Measurements from ENCODE around the gene SMIM31. TPM values are rescaled to one million over a fixed set of nuclear protein-coding genes. Genes with fewer than 3 reads are reported as not detected.

Gene SMIM31
- total and polyA plus RNA-seq, 2 donors (not counting 1 experiment from before 2014, with no cell fraction given): not detected

DNA sequence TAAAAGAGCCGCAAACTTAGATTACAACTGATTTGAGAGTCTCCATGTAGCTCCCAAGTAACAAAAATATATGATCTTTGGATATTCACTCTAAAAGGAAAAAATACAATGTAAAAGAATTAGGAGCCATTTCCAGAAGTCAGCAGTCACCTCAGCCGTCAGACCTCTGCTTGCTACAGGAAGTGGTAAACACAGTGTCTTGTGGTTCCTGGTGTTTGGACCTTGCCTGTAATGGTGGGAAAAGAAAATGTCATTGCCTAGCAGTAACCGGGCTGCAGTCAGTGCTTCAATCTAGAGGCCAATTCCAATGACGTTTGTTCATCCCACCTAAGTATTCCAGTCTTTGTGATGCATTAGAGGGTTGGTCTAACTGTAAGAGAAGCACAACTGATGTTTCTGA is 28.9 kb upstream of the SMIM31 start:
- no peak for ATAC-seq (ENCODE audit: low read depth)
- H3K36me3 ChIP-seq (replicated peaks in 1 of 2; ENCODE audit: control extremely low read depth in 1 of 2, control insufficient read depth in 1 of 2, extremely low read depth in 1 of 2, insufficient read depth in 2 of 2, low read length in 1 of 2): no peaks in the 10 kb centered on the region
- ChIA-PET POLR2A (no interaction called here), CTCF (no interaction called here)
- TF ChIP-seq, protein P1, sequence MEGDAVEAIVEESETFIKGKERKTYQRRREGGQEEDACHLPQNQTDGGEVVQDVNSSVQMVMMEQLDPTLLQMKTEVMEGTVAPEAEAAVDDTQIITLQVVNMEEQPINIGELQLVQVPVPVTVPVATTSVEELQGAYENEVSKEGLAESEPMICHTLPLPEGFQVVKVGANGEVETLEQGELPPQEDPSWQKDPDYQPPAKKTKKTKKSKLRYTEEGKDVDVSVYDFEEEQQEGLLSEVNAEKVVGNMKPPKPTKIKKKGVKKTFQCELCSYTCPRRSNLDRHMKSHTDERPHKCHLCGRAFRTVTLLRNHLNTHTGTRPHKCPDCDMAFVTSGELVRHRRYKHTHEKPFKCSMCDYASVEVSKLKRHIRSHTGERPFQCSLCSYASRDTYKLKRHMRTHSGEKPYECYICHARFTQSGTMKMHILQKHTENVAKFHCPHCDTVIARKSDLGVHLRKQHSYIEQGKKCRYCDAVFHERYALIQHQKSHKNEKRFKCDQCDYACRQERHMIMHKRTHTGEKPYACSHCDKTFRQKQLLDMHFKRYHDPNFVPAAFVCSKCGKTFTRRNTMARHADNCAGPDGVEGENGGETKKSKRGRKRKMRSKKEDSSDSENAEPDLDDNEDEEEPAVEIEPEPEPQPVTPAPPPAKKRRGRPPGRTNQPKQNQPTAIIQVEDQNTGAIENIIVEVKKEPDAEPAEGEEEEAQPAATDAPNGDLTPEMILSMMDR (IDR thresholded peaks at IDR 0.05): no peak
- no peak for TF ChIP-seq EZH2 (IDR thresholded peaks at IDR 0.05; ENCODE audit: borderline replicate concordance, insufficient read depth, low read depth, low read length, poor library complexity, severe bottlenecking)
- no peak overlapping the region for H3K27ac ChIP-seq (ENCODE audit: low read length in 2 of 2)
- no peak overlapping the region for H3K4me2 ChIP-seq (replicated peaks; ENCODE audit: low read depth, low read length, poor library complexity, severe bottlenecking)
- Mint-ChIP-seq H3K9me3 (ENCODE audit: insufficient read depth) (no peaks in the 10 kb centered on the region), H3K27me3 (peaks cover 4% of the 10 kb centered on the region), H3K27ac (no peak overlapping the region), H3K4me3 (no peak overlapping the region), H3K4me1 (no peaks in the 10 kb centered on the region)
- no peaks in the 10 kb centered on the region for H3K27me3 ChIP-seq (replicated peaks in 1 of 4; ENCODE audit: control extremely low read depth in 1 of 4, control insufficient read depth in 3 of 4, insufficient read depth in 4 of 4, low read length in 3 of 4)
- no peaks in the 10 kb centered on the region for H3K79me2 ChIP-seq (ENCODE audit: control insufficient read depth, insufficient read depth, low read length)
- H3K9me3 ChIP-seq (ENCODE audit: control extremely low read depth in 1 of 3, control insufficient read depth in 2 of 3, insufficient read depth in 1 of 3, low read length in 2 of 3): no peaks in the 10 kb centered on the region
- H3K4me1 ChIP-seq (ENCODE audit: control insufficient read depth in 2 of 2, insufficient read depth in 2 of 2, low read length in 2 of 2): no peaks in the 10 kb centered on the region
- intact Hi-C loops (cut with micrococcal nuclease): no loop called here
- WGBS (ENCODE audit: insufficient coverage): 0% methylated on average over 1 of the region's 4 CpGs
- H2AFZ ChIP-seq (ENCODE audit: insufficient read depth, low read depth, low read length, poor library complexity, severe bottlenecking): no peak overlapping the region
- no peak for DNase-seq
- no peak overlapping the region for H3K4me3 ChIP-seq (ENCODE audit: control extremely low read depth in 1 of 5, extremely low read depth in 1 of 5, insufficient read depth in 1 of 5, low read depth in 2 of 5, low read length in 4 of 5)
- no peak overlapping the region for H3K9ac ChIP-seq (ENCODE audit: low read length)
- no peaks in the 10 kb centered on the region for H4K20me1 ChIP-seq (ENCODE audit: control insufficient read depth, insufficient read depth, low read length, poor library complexity, severe bottlenecking)

DNA sequence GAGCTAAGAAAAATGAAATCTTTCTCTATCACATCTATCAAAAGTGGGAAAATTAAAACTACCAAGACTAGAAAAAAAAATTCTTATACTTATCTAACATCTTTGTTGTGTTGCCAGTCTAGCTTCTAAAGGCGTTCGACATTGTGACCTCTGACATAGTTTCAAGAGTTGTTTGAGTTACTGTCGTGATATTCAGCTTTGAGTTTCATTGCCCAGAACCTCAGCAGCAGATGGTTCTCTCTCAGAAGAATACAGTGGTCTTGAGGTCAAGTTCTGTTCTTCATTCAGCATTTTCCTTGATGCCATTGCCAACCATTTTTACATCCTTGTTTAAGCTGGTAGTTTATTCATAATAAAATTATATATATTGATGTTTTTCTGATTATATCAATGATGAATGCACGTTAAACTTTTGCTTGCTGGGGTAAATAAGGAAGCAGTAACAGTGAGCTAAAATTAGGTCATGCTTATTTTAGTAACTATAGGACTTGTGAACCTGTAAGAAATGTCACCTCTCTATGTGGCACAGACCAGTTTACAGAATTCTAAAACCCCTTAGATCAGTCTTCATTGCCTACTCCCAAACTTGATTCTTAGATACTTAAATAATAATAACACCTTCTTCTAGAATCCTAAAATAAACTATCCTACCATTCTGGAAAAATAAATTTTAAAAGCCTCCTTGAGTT is 23.1 kb upstream of the SMIM31 start:
- H3K4me3 ChIP-seq (ENCODE audit: control extremely low read depth in 1 of 5, extremely low read depth in 1 of 5, insufficient read depth in 1 of 5, low read depth in 2 of 5, low read length in 4 of 5): no peak overlapping the region
- 90% methylated on average over 1 of the region's 4 CpGs for WGBS (ENCODE audit: insufficient coverage)
- H3K27ac Mint-ChIP-seq: no peak overlapping the region
- H3K27me3 Mint-ChIP-seq: no peaks in the 10 kb centered on the region
- H4K20me1 ChIP-seq (ENCODE audit: control insufficient read depth, insufficient read depth, low read length, poor library complexity, severe bottlenecking): no peaks in the 10 kb centered on the region
- peaks cover 3% of the 10 kb centered on the region for H3K4me1 Mint-ChIP-seq
- H3K27me3 ChIP-seq (replicated peaks in 1 of 4; ENCODE audit: control extremely low read depth in 1 of 4, control insufficient read depth in 3 of 4, insufficient read depth in 4 of 4, low read length in 3 of 4): no peaks in the 10 kb centered on the region
- TF ChIP-seq, protein P1 (IDR thresholded peaks at IDR 0.05): no peak
- no peak for TF ChIP-seq EZH2 (IDR thresholded peaks at IDR 0.05; ENCODE audit: borderline replicate concordance, insufficient read depth, low read depth, low read length, poor library complexity, severe bottlenecking)
- no peak overlapping the region for H3K9ac ChIP-seq (ENCODE audit: low read length)
- H3K79me2 ChIP-seq (ENCODE audit: control insufficient read depth, insufficient read depth, low read length): no peaks in the 10 kb centered on the region
- POLR2A ChIA-PET: no interaction called here
- no peak for DNase-seq
- no peaks in the 10 kb centered on the region for H3K9me3 Mint-ChIP-seq (ENCODE audit: insufficient read depth)
- H3K4me3 Mint-ChIP-seq: no peak overlapping the region
- ATAC-seq (ENCODE audit: low read depth): no peak
- no peak overlapping the region for H2AFZ ChIP-seq (ENCODE audit: insufficient read depth, low read depth, low read length, poor library complexity, severe bottlenecking)
- H3K4me1 ChIP-seq (ENCODE audit: control insufficient read depth in 2 of 2, insufficient read depth in 2 of 2, low read length in 2 of 2): no peaks in the 10 kb centered on the region
- H3K27ac ChIP-seq (ENCODE audit: low read length in 2 of 2): no peak overlapping the region
- no peaks in the 10 kb centered on the region for H3K36me3 ChIP-seq (replicated peaks in 1 of 2; ENCODE audit: control extremely low read depth in 1 of 2, control insufficient read depth in 1 of 2, extremely low read depth in 1 of 2, insufficient read depth in 2 of 2, low read length in 1 of 2)
- CTCF ChIA-PET: interaction anchor here (0.6 to 2.1 kb wide), 23 partner anchors 9 to 1250 kb away, joined by 3 to 14 read pairs (median 4); partner anchors contain the start of gene SMIM31
- H3K4me2 ChIP-seq (replicated peaks; ENCODE audit: low read depth, low read length, poor library complexity, severe bottlenecking): no peak overlapping the region
- H3K9me3 ChIP-seq (ENCODE audit: control extremely low read depth in 1 of 3, control insufficient read depth in 2 of 3, insufficient read depth in 1 of 3, low read length in 2 of 3): peaks cover 0 to 2% (median 0%) of the 10 kb centered on the region in 3 donors
- intact Hi-C loops (cut with micrococcal nuclease): no loop called here

All from B cell (primary cell).